Right ventricle myocardium inferior (tissue), 1 donor: ENCODE data around the gene CALD1. TPM values are rescaled to one million over a fixed set of nuclear protein-coding genes. Genes with fewer than 3 reads are reported as not detected.

ENCODE experiments used
- ATAC-seq: fragments of 200-7000 bp; cut with Tn5 transposase; one replicate; pipeline ENCODE4 v1.9.1; 2020; ENCODE audit warnings: mild to moderate bottlenecking, moderate library complexity
- DNase-seq: peaks from one replicate; pipeline ENCODE4 v3.0.0; 2021; ENCODE audit errors: missing footprints
- intact Hi-C: fragments of 100-400 bp; cut with DNase I; formaldehyde crosslinking; loops from one replicate; pipeline ENCODE4 v1.11.0; 2022
- total RNA-seq: library from RNA; stranded (reverse); fragmentation: NEBNext Ultra II Directional; extraction: Animal tissue kit (Norgen Biotek cat#: 25700); gene quantifications from one replicate; pipeline ENCODE4 v1.2.1, GENCODE V29; 2021
- donor health status: DM: no; HTN: yes; CAD: no; lungs with severe emphysema.

The CALD1 gene
- total RNA-seq, 1 donor from 2014 or later, result 99.1 TPM

- no peak for DNase-seq
- intact Hi-C loops, result no loop called here
- ATAC-seq, result no peak
Observed at GRCh38 chr7:134813663-134814396, 34.4 kb downstream of the CALD1 start.

DNA sequence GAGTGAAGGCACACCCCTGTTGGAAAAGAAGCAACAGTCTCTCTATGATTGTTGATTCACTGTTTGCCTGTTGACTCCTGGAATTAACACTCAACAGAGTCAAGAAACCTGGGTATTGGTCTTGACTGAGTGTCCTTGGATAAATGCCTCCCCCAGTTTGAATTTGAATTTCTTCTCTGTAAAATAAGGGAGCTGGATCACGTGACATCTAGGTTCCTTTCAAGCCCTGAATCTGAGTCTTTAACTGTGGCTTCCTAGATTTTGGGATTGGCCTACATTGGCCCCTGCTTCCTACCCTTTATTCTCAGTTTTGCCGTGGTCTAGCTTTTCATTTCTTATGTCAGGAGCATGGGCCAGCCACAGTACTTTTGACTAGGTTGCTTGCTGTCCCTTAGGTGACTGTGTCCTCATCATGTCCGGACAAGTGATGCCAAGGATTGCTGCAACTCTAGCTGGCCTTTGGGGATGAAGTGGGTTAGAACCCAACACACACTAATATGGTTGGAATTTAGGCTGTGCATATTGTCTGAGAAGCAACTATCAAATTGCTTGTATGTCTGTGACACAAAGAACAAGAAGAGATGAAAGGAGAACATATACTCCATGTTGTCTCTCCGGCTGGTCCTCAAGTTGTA, 35.4 kb downstream of the CALD1 start:
- no peak for DNase-seq
- intact Hi-C loops, result no loop called here
- peak; percentile 29 for ATAC-seq

GRCh38 chr7:134818613-134819345, 39.3 kb downstream of the CALD1 start:
- intact Hi-C loops, result no loop called here
- ATAC-seq (no peak), DNase-seq (no peak)

DNA sequence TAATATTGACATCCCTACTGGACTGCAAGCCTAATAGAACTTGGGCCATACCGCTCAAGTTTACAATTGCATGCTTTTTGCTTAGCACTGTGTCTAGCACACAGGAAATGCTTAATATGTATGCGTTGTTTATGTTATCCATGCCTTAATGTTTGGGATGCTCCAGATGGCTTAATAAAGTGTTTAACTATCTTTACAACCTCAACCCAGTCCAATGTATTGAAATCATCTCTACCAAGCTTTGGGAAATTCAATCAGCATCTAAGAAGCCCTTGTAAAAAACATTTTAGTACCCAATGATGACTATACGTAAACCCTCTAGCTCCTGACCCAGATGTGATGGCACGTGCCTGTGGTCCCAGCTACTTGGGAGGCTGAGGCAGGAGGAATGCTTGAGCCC, 40.0 kb downstream of the CALD1 start:
- peak; percentile 12 for ATAC-seq
- intact Hi-C loops, result no loop called here
- DNase-seq, result no peak

DNA sequence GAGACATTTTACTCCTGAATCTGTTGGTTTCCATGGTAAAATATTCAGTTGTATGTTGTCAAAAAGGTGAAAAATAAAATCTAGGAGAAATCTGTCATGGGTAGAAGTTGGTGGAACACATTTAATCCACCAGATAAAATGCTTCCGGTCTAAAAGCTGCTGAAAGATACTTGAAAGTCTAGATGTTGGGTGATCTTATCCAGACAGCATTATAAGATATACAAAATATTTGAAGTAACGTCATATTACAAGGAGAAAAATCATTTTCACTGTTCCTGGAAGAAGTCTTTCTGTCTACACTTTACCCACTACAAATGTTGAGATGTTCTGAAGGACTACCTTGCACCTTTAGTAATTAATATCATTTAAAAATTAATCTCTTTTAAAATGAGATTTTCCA, 40.9 kb downstream of the CALD1 start:
- ATAC-seq, result no peak
- no peak for DNase-seq
- intact Hi-C loops, result no loop called here

DNA sequence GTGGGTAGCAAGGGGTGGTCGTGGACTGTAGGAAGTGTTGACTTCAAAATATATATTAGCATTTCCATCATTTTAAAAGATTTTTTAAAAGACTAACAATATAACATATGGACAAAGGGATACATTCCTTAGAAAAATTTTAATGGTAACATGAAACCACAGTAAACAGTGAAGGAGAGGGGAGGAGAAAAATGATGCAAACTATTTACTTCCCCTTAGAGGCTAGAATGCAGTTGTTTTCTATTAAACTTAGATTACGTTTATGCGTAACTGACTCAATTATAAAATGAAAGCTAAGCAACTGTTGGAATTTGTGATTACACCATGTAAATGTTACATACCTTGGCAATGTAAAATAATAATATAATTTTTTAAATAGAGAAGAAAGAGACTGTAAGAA, 41.3 kb downstream of the CALD1 start:
- no peak for DNase-seq
- intact Hi-C loops, result no loop called here
- no peak for ATAC-seq

DNA sequence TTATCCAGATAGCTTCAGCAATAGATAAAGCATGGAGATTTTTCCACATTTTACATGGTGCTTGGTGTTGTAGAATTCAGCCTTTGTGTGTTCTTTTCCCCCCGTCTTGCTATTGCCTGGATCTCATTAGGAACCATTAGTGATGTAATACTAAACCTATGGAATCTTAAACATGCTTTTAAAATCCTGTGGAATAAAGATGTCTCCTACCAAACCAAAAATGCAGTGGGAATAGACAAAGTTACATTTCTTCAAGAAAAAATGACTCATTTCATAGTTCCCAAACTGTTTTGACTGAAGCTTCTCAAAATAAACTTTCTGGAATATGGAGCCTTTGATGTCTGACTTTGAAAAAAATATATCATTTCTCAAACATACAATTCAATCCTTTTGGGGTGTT, 44.0 kb downstream of the CALD1 start:
- ATAC-seq, result no peak
- intact Hi-C loops, result no loop called here
- DNase-seq, result no peak

GRCh38 chr7:134825666-134826065, 46.2 kb downstream of the CALD1 start:
- intact Hi-C loops, result no loop called here
- ATAC-seq, result no peak
- DNase-seq, result no peak

DNA sequence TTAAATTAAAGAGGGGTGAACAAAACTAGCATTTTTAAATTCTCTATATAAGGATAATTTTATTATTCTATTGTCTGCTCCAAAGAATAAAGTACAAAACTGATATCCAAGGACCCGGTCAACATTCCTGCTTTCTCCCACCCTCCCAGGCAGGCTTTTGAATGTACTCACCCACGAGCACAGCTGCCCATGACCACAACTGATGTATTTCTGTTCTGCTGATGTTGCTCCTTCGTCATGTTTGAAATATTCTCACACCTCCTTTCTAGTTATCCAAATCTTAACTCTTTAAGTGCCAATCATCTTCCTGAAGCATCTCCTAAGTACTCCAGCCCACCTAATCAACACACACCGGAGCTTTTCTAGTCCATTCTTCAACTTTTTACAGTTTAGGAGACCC, 46.7 kb downstream of the CALD1 start:
- ATAC-seq, result no peak
- DNase-seq, result no peak
- intact Hi-C loops, result no loop called here

- intact Hi-C loops, result no loop called here
- ATAC-seq, result no peak
- no peak for DNase-seq
Observed at GRCh38 chr7:134827436-134827835, 48.0 kb downstream of the CALD1 start.

GRCh38 chr7:134827889-134828288, 48.5 kb downstream of the CALD1 start:
- DNase-seq (no peak), ATAC-seq (peak; percentile 78)
- intact Hi-C loops, result no loop called here

GRCh38 chr7:134828361-134828760, 48.9 kb downstream of the CALD1 start:
- DNase-seq (no peak), ATAC-seq (no peak)
- intact Hi-C loops, result no loop called here

GRCh38 chr7:134829380-134829986, 50.0 kb downstream of the CALD1 start:
- intact Hi-C loops, result no loop called here
- ATAC-seq, result no peak
- DNase-seq, result no peak

DNA sequence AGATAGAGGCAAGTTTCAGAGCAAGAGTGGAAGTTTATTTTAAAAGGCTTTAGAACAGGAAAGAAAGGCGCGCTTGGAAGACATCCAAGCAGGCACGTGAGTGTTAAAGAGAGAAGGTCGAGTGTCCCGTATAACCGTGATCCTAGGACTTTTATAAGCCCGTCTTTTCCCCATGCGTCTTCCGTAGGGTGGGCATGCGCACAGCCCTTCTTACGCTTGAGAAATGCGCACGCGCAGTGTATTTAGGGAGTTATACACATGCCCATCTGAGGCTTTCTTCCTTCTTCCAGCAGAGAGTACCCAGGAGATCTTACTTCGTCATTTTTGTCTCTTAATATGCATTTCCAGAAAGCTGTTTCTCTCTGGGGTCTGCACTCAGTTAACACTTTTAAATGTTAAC, 52.4 kb downstream of the CALD1 start:
- intact Hi-C loops, result loop anchor here (5.0 kb wide), 1 partner anchor 40 kb away; no protein-coding TSS in a partner anchor
- DNase-seq (no peak), ATAC-seq (peak; percentile 42)

DNA sequence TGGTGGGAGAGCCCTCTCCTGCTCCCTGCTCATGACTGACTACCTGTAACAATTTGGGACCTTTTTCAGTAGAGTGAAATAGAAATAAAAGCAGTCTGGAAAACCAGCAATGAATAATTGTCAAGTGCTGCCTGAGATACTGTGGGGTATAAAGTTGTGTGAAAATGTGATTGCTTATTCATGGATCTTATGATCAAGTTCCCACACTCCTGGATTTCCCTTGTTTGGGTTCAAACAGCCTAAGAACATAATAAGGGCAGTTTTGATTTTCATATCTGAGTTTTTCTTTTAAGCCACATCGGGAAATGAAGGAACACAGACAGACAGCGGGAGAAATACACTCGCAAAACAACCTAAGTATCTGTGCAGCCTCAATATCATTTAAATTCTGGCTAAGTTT, 52.9 kb downstream of the CALD1 start:
- no peak for ATAC-seq
- no peak for DNase-seq
- intact Hi-C loops, result loop anchor here (5.0 kb wide), 1 partner anchor 40 kb away; no protein-coding TSS in a partner anchor

GRCh38 chr7:134834689-134835462, 55.4 kb downstream of the CALD1 start:
- ATAC-seq, result peak; percentile 57
- no peak for DNase-seq
- intact Hi-C loops, result loop anchor here (5.0 kb wide), 1 partner anchor 43 kb away; no protein-coding TSS in a partner anchor

GRCh38 chr7:134835463-134835823, 56.0 kb downstream of the CALD1 start:
- ATAC-seq (no peak), DNase-seq (no peak)
- intact Hi-C loops, result no loop called here

DNA sequence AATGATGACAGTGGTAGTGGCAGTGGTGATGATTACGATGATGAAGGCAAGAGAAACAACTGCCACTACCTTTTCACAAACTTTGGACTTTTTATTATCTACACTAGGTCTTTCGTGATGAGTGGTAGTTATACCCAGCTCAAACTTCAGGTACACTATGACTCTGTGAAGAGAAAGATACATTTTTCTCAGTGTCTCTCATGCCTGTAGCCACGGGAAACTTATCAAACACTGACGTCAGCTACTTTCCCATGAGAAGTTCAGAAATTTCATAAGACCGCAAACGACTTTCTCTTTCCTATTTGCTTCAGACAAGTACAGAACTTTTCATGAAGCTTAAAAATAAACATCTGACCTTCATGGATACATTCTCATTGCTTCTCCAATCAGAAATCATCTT, 57.0 kb downstream of the CALD1 start:
- intact Hi-C loops, result no loop called here
- ATAC-seq (peak; percentile 51), DNase-seq (no peak)

DNA sequence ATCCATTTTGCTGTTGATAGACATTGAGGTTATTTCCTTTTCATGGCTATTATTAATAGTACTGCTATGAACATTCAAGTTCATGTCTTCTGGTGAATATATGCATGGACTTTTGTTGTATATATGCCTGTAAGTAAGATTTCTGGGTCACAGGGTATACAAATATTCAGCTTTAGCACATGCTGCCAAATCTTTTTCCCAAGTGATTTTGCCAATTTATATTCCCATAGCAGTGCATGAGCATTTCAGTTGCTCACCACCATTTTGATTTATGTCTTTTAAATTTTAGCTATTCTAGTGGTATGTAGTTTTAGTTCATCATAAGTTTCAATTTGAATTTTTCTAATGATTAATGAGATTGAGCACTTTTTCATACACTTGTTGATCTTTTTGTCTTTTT, 59.9 kb downstream of the CALD1 start:
- no peak for ATAC-seq
- intact Hi-C loops, result no loop called here
- no peak for DNase-seq
